ENCODE data around the gene ASXL2. TPM values are rescaled to one million over a fixed set of nuclear protein-coding genes. Genes with fewer than 3 reads are reported as not detected.

The ASXL2 gene
- total RNA-seq, 1 experiment from 2014 or later, result 32.7 TPM

DNA sequence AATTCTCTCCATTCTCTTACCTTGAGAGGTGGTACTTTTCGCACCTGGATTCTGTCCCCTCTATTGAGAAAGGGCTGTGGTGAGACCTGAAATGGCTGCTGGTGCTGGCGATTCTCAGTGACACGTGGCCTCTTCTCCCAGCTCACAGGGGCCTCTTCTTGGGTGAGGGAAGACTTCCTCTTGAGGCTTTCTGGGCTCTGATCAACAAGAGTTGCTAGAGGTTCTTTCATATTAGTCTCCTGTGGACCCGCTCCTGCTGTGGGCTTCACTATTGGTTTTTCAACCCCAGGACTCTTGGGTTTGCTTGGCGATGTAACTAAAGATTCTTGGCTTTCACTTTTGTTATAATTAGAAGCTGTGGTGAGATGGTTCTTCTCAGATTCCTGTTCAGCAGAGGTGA, 128.6 kb downstream of the ASXL2 start:
- Histone ChIP-seq H2BK15ac (ENCODE audit: low read depth, low read length) (no peak overlapping the region), H3K79me2 (ENCODE audit: insufficient read depth, low read length) (no peaks in the 10 kb centered on the region), H2AK5ac (ENCODE audit: insufficient read length, low read length) (no peak overlapping the region), H3K4me1 (ENCODE audit: insufficient read depth, low read length) (no peaks in the 10 kb centered on the region), H3K27me3 (ENCODE audit: insufficient read depth, low read length) (no peaks in the 10 kb centered on the region), H3K4ac (ENCODE audit: low read depth, low read length) (no peak overlapping the region), H3K23me2 (ENCODE audit: insufficient read length, low read depth, low read length, poor library complexity, severe bottlenecking) (no peaks in the 10 kb centered on the region), H3K4me2 (ENCODE audit: insufficient read depth, insufficient read length, low read length) (no peak overlapping the region), H3K14ac (ENCODE audit: insufficient read depth, low read length) (no peak overlapping the region), H2BK120ac (ENCODE audit: low read depth, low read length, poor library complexity, severe bottlenecking) (no peak overlapping the region), H3K18ac (ENCODE audit: insufficient read length, low read depth, low read length) (no peak overlapping the region), H4K8ac (replicated peaks; ENCODE audit: insufficient read length, low read depth, low read length) (no peak overlapping the region), H2BK5ac (ENCODE audit: insufficient read length, low read length) (no peak overlapping the region), H4K20me1 (ENCODE audit: control insufficient read depth, insufficient read depth, insufficient read length) (no peaks in the 10 kb centered on the region), H4K91ac (ENCODE audit: insufficient read length, low read depth, low read length) (no peak overlapping the region), H4K5ac (ENCODE audit: insufficient read length, low read depth, low read length) (no peak overlapping the region), H3K23ac (ENCODE audit: insufficient read length, low read depth, low read length) (no peak overlapping the region), H3K56ac (ENCODE audit: insufficient read length, low read depth, low read length) (no peak overlapping the region), H3T11ph (ENCODE audit: low read length) (no peak overlapping the region), H3K9ac (ENCODE audit: extremely low read depth, insufficient read length, low read length) (no peak overlapping the region), H2BK20ac (ENCODE audit: low read depth, low read length, poor library complexity, severe bottlenecking) (no peak overlapping the region), H2AFZ (ENCODE audit: low read length) (no peak overlapping the region), H3K79me1 (ENCODE audit: insufficient read depth, low read depth, low read length, poor library complexity, severe bottlenecking) (no peaks in the 10 kb centered on the region), H3K27ac (ENCODE audit: insufficient read length, low read depth, low read length) (no peak overlapping the region), H3K9me3 (ENCODE audit: control insufficient read depth, low read depth, low read length) (no peaks in the 10 kb centered on the region), H2BK12ac (ENCODE audit: insufficient read length, low read depth, low read length) (no peak overlapping the region)
- Mint-ChIP-seq H3K36me3 (ENCODE audit: insufficient read depth in 1 of 3, low read depth in 3 of 3) (peaks cover 19 to 61% (median 56%) of the 10 kb centered on the region in 3 experiments; a peak in 6 of 7 replicates), H3K9me3 (no peaks in the 10 kb centered on the region), H3K27ac (no peak overlapping the region), H3K27me3 (ENCODE audit: low read depth) (no peaks in the 10 kb centered on the region), H3K4me1 (no peaks in the 10 kb centered on the region), H3K4me3 (no peak overlapping the region)
- DNase-seq, result no peak
- no CpG with 5 or more reads among the region's 5 CpGs for WGBS (ENCODE audit: extremely low coverage, insufficient read length, low lambda C conversion rate)
- TF ChIP-seq, protein P1, sequence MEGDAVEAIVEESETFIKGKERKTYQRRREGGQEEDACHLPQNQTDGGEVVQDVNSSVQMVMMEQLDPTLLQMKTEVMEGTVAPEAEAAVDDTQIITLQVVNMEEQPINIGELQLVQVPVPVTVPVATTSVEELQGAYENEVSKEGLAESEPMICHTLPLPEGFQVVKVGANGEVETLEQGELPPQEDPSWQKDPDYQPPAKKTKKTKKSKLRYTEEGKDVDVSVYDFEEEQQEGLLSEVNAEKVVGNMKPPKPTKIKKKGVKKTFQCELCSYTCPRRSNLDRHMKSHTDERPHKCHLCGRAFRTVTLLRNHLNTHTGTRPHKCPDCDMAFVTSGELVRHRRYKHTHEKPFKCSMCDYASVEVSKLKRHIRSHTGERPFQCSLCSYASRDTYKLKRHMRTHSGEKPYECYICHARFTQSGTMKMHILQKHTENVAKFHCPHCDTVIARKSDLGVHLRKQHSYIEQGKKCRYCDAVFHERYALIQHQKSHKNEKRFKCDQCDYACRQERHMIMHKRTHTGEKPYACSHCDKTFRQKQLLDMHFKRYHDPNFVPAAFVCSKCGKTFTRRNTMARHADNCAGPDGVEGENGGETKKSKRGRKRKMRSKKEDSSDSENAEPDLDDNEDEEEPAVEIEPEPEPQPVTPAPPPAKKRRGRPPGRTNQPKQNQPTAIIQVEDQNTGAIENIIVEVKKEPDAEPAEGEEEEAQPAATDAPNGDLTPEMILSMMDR (conservative IDR thresholded peaks at IDR 0.05), result no peak
